Measurements from ENCODE around the gene AMY1B. TPM values are rescaled to one million over a fixed set of nuclear protein-coding genes. Genes with fewer than 3 reads are reported as not detected.
"Not testable (repeated sequence)": the region's sequence is repeated elsewhere in the genome, so short reads cannot be mapped to it uniquely, and the experiment has no call there.

The AMY1B gene
- total and polyA plus RNA-seq, 2 donors (not counting 3 experiments of a cell fraction or from before 2014, with no cell fraction given), result not detected

DNA sequence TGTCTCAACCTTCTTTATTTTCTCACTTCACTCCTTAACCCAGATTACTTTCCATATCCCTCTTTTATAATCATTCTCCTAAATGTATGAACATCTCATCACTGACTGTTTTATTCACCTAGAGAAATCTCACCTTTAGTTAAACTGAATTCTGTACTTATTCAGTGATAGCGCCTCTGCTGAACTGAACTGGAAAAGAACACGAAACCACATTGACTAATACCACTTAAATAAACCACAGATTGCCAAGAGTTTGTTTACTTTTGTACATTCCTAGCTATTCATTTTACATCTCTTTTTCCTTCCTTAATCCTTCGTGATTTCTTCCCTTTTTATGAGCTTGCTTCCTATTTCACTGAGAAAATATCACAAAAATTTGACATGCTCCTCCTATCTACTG lies 11.7 kb upstream of the AMY1B start:
- dilution Hi-C loops (cut with MboI; ENCODE audit: extremely low pct_ligation_motif_present, low sequenced_read_pairs); CTCF ChIA-PET; H3K9me3 ChIP-seq (replicated peaks; ENCODE audit: control insufficient read depth, insufficient read depth, low read length); H2AFZ ChIP-seq (ENCODE audit: low read depth, low read length); DNase-seq (ENCODE audit: low read depth, low spot score); H3K4me3 ChIP-seq (replicated peaks in 1 of 3; ENCODE audit: insufficient read depth in 1 of 3, low read depth in 1 of 3, low read length in 3 of 3); BruUV-seq (replicated peaks); H4K20me1 ChIP-seq (replicated peaks; ENCODE audit: control insufficient read depth, extremely low read depth, insufficient read depth, low read length); FAIRE-seq; H3K36me3 ChIP-seq (ENCODE audit: control insufficient read depth in 2 of 2, extremely low read depth in 1 of 2, insufficient read depth in 2 of 2, low read length in 2 of 2); POLR2A ChIA-PET; H3K9ac ChIP-seq (replicated peaks; ENCODE audit: extremely low read depth, insufficient read depth, low read length); H3K79me2 ChIP-seq (ENCODE audit: control insufficient read depth, insufficient read depth, low read length); H3K4me1 ChIP-seq (ENCODE audit: control insufficient read depth, extremely low read depth, insufficient read depth, low read length); H3K27ac ChIP-seq (ENCODE audit: insufficient read depth, low read depth, low read length); H3K27me3 ChIP-seq (ENCODE audit: control insufficient read depth in 2 of 2, insufficient read depth in 2 of 2, low read length in 2 of 2); intact Hi-C loops (cut with micrococcal nuclease); H3K4me2 ChIP-seq (ENCODE audit: insufficient read depth, low read length); H3K9me1 ChIP-seq (replicated peaks; ENCODE audit: control insufficient read depth, extremely low read depth, insufficient read depth, low read length): not testable (repeated sequence)

DNA sequence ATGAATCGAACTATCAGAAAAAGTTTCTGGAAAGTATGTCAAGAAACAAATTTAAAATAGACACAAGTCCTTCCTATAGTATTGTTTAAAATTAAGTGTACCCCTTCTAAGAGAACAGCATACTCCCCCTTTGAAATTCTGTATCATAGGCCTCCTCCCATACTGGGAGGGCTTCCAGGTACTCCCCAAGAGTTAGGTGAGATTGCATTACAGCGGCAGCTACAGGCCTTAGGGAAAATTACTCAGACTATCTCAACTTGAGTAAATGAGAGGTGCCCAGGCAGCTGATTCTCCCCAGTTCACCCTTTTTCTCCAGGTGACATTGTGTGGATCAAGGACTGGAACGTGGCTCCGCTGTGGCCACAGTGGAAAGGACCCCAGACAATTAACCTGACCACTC lies 5.2 kb upstream of the AMY1B start:
- H3K9me1 ChIP-seq (replicated peaks; ENCODE audit: control insufficient read depth, extremely low read depth, insufficient read depth, low read length); H3K4me1 ChIP-seq (ENCODE audit: control insufficient read depth, extremely low read depth, insufficient read depth, low read length); H3K79me2 ChIP-seq (ENCODE audit: control insufficient read depth, insufficient read depth, low read length); dilution Hi-C loops (cut with MboI; ENCODE audit: extremely low pct_ligation_motif_present, low sequenced_read_pairs); intact Hi-C loops (cut with micrococcal nuclease); FAIRE-seq; H3K9me3 ChIP-seq (replicated peaks; ENCODE audit: control insufficient read depth, insufficient read depth, low read length); H3K9ac ChIP-seq (replicated peaks; ENCODE audit: extremely low read depth, insufficient read depth, low read length); H3K4me3 ChIP-seq (replicated peaks in 1 of 3; ENCODE audit: insufficient read depth in 1 of 3, low read depth in 1 of 3, low read length in 3 of 3); H3K36me3 ChIP-seq (ENCODE audit: control insufficient read depth in 2 of 2, extremely low read depth in 1 of 2, insufficient read depth in 2 of 2, low read length in 2 of 2); H3K27me3 ChIP-seq (ENCODE audit: control insufficient read depth in 2 of 2, insufficient read depth in 2 of 2, low read length in 2 of 2); POLR2A ChIA-PET; DNase-seq (ENCODE audit: low read depth, low spot score); CTCF ChIA-PET; H2AFZ ChIP-seq (ENCODE audit: low read depth, low read length); BruUV-seq (replicated peaks); H3K27ac ChIP-seq (ENCODE audit: insufficient read depth, low read depth, low read length); H4K20me1 ChIP-seq (replicated peaks; ENCODE audit: control insufficient read depth, extremely low read depth, insufficient read depth, low read length); H3K4me2 ChIP-seq (ENCODE audit: insufficient read depth, low read length): not testable (repeated sequence)

DNA sequence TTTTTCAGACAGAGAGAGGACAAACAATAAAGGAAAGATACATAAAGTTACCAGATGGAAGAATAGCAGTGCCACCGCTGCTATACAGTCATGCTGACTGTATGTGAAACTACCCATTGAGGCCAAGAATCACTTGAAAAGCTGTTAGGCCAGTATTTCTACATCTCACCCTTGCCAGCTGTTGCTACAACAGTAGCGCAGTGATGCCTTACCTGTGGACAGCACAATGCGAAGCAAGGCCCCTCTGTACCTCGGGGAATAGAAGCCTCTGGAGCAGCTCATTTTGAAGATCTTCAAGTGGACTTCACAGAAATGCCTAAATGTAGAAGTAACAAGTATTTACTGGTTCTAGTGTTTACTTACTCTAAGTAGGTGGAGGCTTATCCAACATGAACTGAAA lies 4.7 kb upstream of the AMY1B start:
- H3K36me3 ChIP-seq (ENCODE audit: control insufficient read depth in 2 of 2, extremely low read depth in 1 of 2, insufficient read depth in 2 of 2, low read length in 2 of 2); DNase-seq (ENCODE audit: low read depth, low spot score); H3K27ac ChIP-seq (ENCODE audit: insufficient read depth, low read depth, low read length); POLR2A ChIA-PET; H3K27me3 ChIP-seq (ENCODE audit: control insufficient read depth in 2 of 2, insufficient read depth in 2 of 2, low read length in 2 of 2); CTCF ChIA-PET; H3K9ac ChIP-seq (replicated peaks; ENCODE audit: extremely low read depth, insufficient read depth, low read length); H3K79me2 ChIP-seq (ENCODE audit: control insufficient read depth, insufficient read depth, low read length); H3K4me1 ChIP-seq (ENCODE audit: control insufficient read depth, extremely low read depth, insufficient read depth, low read length); H2AFZ ChIP-seq (ENCODE audit: low read depth, low read length); H3K9me1 ChIP-seq (replicated peaks; ENCODE audit: control insufficient read depth, extremely low read depth, insufficient read depth, low read length); intact Hi-C loops (cut with micrococcal nuclease); H3K9me3 ChIP-seq (replicated peaks; ENCODE audit: control insufficient read depth, insufficient read depth, low read length); FAIRE-seq; H3K4me3 ChIP-seq (replicated peaks in 1 of 3; ENCODE audit: insufficient read depth in 1 of 3, low read depth in 1 of 3, low read length in 3 of 3); H3K4me2 ChIP-seq (ENCODE audit: insufficient read depth, low read length); H4K20me1 ChIP-seq (replicated peaks; ENCODE audit: control insufficient read depth, extremely low read depth, insufficient read depth, low read length); dilution Hi-C loops (cut with MboI; ENCODE audit: extremely low pct_ligation_motif_present, low sequenced_read_pairs); BruUV-seq (replicated peaks): not testable (repeated sequence)

DNA sequence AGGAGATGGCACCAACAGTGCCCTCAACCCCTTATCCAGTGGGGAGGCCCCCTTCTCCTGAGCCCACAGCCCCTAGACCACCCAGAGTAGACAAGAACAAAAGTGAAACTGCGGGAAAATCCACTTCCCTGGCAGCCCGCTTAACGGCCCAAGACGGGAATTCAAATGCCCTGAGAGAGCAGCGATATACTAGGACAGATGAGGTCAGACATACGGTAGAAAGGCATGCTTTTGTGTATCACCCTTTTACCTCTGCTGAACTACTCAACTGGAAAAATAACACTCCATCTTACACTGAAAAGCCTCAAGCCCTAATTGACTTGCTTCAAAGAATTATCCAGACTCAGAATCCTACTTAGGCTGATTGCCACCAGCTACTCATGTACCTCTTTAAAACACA lies 1.4 kb upstream of the AMY1B start:
- H3K9me1 ChIP-seq (replicated peaks; ENCODE audit: control insufficient read depth, extremely low read depth, insufficient read depth, low read length); H2AFZ ChIP-seq (ENCODE audit: low read depth, low read length); DNase-seq (ENCODE audit: low read depth, low spot score); dilution Hi-C loops (cut with MboI; ENCODE audit: extremely low pct_ligation_motif_present, low sequenced_read_pairs); H3K36me3 ChIP-seq (ENCODE audit: control insufficient read depth in 2 of 2, extremely low read depth in 1 of 2, insufficient read depth in 2 of 2, low read length in 2 of 2); H4K20me1 ChIP-seq (replicated peaks; ENCODE audit: control insufficient read depth, extremely low read depth, insufficient read depth, low read length); H3K4me3 ChIP-seq (replicated peaks in 1 of 3; ENCODE audit: insufficient read depth in 1 of 3, low read depth in 1 of 3, low read length in 3 of 3); intact Hi-C loops (cut with micrococcal nuclease); FAIRE-seq; H3K79me2 ChIP-seq (ENCODE audit: control insufficient read depth, insufficient read depth, low read length); H3K4me1 ChIP-seq (ENCODE audit: control insufficient read depth, extremely low read depth, insufficient read depth, low read length); H3K9me3 ChIP-seq (replicated peaks; ENCODE audit: control insufficient read depth, insufficient read depth, low read length); CTCF ChIA-PET; POLR2A ChIA-PET; H3K27me3 ChIP-seq (ENCODE audit: control insufficient read depth in 2 of 2, insufficient read depth in 2 of 2, low read length in 2 of 2); H3K4me2 ChIP-seq (ENCODE audit: insufficient read depth, low read length); BruUV-seq (replicated peaks); H3K27ac ChIP-seq (ENCODE audit: insufficient read depth, low read depth, low read length); H3K9ac ChIP-seq (replicated peaks; ENCODE audit: extremely low read depth, insufficient read depth, low read length): not testable (repeated sequence)
